CD4-positive, alpha-beta T cell treated with Interleukin-1 beta for 1 hour (primary cell): Measurements from ENCODE around the gene RETREG1.

Experiments used
- DNase-seq, 2 donors: peaks; one replicate each; pipeline ENCODE4 v3.0.0-alpha.2; 2020 to 2022

The RETREG1 gene

DNA sequence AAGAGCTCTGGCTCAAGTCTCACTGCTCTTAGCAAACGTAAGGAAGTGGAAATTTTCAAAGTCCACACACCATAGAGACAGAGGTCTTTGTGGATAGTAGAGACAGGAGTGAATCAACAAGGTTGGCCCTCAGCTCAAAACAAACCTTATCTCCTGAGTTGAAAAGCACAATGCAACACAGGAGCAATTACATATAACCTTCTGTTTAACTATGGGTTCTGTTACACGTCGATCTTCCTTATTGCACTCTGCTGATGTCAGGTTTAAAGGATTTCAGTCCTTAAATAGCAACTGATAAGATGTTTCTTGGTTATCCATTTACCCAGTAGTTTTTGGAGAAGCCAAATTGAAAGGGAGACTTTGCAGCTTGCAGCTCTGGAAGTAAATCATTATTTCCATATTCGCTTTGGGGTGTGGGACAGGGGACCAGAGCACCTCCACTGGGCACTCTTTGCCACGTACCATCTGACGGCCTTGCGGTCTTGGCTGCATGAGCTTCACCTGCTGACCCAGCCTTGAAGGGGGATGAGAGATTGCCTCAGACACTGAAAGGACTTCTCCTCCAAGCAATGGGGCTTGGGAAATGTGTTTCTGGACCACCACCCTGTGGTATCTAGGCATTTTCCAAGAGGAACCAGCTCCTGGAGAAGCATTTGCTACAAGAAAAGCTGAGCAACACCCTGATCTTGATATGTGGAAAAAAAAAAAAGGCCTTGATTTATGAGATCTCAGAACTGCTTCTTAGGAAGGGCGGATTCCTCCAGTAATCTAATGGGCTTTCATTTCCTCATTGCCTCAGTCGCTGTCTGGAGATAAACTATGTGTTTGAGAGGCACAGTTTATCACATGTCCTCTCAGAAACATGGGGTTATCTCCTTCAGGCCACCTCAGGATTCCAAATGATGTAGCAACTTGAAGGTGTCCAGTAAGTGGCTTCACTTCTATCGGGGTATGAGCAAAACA is 95.0 kb downstream of the RETREG1 start:
- no peak for DNase-seq

DNA sequence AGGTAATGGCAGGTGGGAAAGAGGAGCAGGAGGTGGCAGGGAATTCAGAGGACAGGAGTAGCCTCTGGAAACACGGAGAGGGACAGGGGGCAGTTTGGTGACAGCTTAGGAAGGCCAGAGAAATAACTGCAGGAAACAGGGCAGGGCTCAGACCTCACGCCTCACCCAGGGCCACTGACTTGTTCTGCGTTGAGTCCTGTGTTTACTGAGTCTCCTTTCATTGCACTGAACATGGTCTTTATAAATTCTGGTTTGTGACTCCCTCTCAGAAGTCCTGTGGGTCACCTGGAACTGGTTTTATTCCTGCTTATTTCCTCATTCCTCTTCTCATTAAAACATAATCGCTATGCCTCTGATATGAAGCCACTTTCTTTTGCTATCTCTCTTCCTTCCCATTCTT is 96.0 kb downstream of the RETREG1 start:
- DNase-seq = no peak

DNA sequence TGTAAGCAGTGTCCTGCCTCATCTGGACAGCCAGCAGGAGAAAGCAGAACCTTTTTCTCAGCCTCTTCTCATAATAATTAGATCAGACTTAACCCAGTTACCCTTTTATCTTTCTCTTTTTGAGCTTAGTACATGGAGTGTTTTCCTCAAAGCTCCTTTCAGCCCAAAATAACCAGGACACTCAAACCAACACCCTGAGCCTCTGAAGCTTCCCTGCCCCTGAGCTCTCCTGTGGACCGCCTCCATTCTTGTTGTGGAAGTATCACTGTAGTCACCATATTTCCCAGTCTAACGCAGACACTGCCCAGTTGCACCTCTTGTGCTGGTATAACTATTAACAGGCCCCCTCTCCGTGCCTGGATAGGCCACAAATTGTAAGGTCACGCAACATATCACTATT is 97.4 kb downstream of the RETREG1 start:
- no peak for DNase-seq

GRCh38 chr5:16518606-16519005 is 98.2 kb downstream of the RETREG1 start:
- DNase-seq = no peak

DNA sequence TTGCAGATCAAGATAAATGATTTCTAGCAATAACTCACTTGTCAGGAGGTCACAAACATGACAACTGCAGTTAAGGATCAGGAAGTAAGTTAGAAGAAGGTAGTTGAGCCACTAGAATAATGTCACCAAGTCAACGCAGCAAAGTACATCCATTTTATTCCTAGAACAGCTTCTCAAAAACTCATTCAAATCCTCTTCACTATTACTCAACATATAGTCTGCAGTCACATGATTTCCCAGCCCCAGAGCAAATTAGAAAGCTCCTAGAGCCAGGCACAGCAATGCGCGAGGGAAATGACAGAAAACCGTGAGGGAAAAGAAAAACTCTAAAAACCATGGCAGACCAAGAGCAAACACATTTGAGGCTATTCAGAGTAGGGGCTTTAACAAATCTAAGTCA is 101.3 kb downstream of the RETREG1 start:
- no peak for DNase-seq

GRCh38 chr5:16510098-16510497 is 106.7 kb downstream of the RETREG1 start:
- no peak for DNase-seq

GRCh38 chr5:16508730-16509531 is 107.9 kb downstream of the RETREG1 start:
- no peak for DNase-seq

DNA sequence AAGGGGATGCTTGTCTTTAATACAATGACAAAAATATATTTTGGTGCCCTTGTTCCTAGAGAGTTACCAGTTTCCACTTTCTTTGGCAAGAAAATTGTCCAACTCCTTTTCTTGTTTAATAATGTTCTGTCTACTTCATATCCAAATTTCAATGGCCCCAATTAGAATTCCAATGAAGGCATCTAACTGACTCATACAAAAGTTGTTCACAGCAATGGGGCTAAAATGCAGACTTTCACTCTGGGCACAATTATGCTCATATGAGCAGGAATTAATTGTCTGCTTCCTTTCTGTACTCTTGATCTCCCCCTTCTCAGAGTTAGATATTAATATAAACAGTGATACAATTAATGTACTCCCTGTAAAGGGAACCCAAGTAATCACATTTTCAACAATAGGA is 109.1 kb downstream of the RETREG1 start:
- DNase-seq = no peak

DNA sequence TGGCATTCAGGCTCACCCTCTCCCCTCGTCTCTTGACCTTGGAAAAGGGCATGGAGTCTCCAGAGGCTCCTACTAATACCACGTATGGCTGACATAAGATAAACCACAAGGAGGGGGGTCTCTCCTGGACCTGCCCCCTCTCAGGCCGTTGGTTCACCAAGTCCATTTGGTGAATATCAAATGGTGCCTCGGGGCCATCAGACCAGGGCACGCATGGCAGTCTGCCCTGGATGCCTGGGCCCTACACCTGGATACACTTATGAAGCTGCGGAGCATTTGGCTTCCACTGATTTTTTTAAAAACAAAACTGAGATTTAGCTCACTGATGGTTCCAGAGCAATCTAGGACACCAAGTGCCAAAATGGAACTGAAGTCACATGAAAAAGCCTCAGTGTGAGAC is 110.9 kb downstream of the RETREG1 start:
- DNase-seq = no peak

GRCh38 chr5:16505140-16505891 is 111.5 kb downstream of the RETREG1 start:
- no peak for DNase-seq

- no peak for DNase-seq
These were observed 112.2 kb downstream of the RETREG1 start for GRCh38 chr5:16504571-16504970.

- no peak for DNase-seq
These were observed 113.9 kb downstream of the RETREG1 start for GRCh38 chr5:16502866-16503265.

DNA sequence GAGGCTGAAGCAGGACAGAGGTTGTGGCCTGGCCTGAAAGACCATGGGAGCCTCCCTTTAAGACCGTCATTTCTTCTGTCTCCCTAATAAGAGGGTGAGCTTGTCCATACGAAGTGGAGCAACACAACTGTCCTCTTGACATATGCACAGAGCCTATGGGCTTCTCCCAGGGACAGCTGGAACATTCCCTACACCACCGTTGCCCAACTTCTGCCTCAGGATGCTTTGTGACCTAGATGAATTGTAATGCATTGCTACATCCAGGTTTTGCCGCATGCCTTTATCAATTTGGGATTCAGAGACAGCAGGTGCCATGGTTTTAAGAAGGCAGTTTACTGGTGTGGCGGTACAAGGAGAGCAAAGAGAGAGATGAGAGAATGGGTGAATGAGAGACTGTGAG is 116.8 kb downstream of the RETREG1 start:
- no peak for DNase-seq

GRCh38 chr5:16497546-16497945 is 119.3 kb downstream of the RETREG1 start:
- DNase-seq = no peak

DNA sequence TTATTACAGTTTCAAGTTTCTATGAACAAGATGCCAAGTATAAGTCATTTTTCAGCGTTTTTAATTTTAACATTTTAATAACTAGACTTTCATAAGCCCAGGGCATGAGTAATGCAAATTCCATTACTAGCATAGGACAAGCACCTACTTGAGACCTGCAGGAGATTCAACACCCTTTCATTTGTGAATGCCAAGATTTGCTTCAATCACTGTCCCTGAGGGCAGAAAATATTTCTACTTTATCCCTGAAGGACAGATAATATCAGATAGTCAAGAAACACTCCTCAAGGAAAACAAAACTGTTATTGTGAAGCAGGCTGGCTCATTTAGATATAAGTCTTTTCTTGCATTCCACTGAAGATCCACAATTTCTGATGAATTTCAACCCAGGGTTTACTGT is 123.5 kb downstream of the RETREG1 start:
- DNase-seq = no peak

DNA sequence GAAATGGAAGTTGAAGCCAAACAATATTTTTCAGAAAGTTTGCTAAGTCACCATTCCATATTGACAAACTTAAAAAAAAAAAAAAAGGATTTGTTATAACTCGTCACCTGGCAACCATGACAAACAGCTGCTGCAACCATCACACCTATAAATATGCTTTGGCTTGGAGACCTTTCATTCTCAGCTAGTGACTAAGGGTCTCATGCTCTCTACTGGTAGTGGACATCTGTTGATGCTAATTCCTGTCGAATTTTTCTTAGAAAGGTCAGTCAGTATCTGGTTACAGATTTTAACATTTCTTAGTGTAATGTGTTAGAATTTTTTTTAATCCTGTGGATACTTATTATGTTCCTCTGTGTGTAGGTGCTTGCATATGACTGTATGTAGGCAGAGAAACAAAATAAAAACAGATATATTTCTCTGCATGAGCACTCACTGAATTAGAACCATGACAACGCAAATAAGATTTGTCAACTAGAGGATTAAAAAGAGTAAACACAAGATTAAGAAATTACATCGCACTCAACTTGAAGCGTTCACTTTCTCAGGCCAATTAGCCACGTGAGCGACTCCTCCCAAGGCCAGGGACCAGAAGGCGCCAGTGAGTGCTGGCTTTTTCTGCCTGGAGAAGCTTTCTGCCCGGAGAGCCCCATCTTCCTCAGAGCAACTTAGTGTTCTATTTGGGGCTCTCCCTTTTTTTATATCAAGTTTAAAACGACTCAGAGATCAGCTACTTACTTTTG is 124.2 kb downstream of the RETREG1 start:
- DNase-seq = no peak

DNA sequence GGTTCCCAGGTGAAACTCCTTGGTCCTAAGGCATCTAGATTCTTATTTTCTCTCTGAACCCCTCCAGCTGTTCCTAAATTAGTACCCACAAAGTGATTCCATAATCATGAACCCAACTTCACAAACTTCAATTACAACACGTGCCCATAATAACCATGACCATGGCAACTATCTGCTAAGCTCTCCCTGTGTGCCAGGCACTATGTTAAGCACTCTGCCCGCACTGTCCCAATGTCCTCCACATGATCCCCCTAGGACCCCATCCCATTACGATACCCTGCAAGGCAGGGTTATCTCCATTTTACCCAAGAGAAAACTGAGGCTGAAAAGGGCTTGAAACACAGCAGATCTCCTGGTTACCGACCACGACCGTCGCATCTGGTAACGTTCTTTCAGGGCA is 125.9 kb downstream of the RETREG1 start:
- DNase-seq = no peak

DNA sequence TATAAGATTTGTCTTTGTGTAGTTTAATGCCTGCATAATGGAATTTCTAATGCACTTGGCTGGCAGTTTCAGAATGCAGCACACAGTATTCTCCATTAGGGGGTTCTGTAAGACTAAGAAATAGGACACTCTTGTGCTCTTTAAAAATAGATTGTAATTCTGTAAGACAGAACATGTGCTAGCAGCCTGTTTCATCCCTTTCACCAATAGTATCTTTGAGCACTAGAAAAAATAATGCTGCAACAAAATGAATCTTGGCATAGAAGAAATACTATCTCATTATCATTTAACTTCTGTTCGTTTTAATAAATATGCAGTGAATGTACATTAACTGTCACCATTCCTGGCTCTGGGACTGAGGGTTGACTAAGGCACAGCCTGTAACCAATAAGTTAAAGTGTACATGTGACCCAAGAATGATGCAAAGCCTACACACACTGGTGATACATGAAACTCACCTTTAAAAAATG is 127.4 kb downstream of the RETREG1 start:
- peak in 1 of 2 donors; percentile 15 for DNase-seq

GRCh38 chr5:16487456-16487855 is 129.3 kb downstream of the RETREG1 start:
- DNase-seq = no peak

DNA sequence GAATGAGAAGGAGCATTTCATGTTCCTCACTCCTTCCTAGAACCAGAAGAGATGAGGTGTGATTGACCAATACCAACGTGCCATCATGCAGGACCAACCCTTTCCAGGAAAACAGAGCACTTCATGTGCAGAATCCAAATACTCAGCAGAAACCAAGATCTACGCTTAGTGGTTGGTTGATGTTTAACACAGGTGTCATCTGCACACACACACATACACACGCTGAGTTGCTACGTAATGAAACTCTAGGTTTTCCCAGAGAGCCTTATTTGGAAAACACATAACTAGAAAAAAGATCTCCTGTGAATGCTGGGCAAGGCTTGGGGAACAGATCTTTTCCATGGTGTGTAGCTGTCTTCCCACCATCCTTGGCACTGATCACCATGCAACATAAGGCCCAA is 130.1 kb downstream of the RETREG1 start:
- DNase-seq = no peak

DNA sequence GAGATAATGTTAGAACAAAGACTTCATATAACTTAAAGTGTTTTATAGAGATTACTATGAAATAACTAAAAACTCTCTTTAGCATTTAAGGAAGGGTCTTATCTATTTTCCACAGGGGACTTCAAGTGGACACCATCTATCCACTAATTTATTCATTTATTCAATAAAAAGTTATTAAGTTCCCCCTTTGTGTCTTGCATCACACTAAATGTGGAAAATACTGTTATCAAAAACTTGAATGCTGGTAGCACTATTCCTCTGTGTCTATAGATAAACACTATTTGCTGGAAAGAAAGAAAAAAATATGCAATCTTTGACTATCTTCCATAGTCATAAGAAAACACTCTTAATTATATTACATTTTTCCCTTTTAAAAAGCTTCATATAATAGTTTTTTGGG is 131.1 kb downstream of the RETREG1 start:
- DNase-seq = no peak

DNA sequence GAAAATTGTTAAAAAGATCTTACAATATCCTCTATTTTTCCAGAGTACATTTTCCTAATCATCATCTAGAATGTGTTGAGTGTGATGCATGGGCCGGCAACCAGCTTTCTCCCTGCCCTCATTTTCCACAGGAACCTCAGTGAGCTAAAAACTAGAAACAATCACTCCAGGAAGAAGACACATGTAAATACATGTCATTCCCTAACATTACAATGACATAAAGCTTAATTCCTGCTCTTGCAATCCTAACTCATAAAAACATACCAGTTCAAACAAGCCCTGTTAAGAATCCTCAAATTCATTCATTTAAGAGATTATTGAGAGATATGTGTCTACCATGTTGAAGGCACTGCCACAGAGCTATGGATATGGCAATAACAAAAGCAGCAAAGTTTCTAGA is 132.7 kb downstream of the RETREG1 start:
- no peak for DNase-seq
